ENCODE data around the gene DCC. TPM values are rescaled to one million over a fixed set of nuclear protein-coding genes. Genes with fewer than 3 reads are reported as not detected.

The DCC gene
- total RNA-seq, 1 donor from 2014 or later = 14.7 TPM

GRCh38 chr18:52376104-52376503, 36.1 kb downstream of the DCC start:
- no peak for TF ChIP-seq CTCF (IDR thresholded peaks at IDR 0.05; ENCODE audit: unreplicated experiment)
- H3K4me1 Mint-ChIP-seq (ENCODE audit: unreplicated experiment) = no peaks in the 10 kb centered on the region
- no peak for DNase-seq (ENCODE audit: low spot score)
- H3K27me3 Mint-ChIP-seq (ENCODE audit: unreplicated experiment) = peaks cover 2% of the 10 kb centered on the region
- H3K4me3 Mint-ChIP-seq (ENCODE audit: unreplicated experiment) = no peak overlapping the region
- H3K36me3 Mint-ChIP-seq (ENCODE audit: low read depth, unreplicated experiment) = no peaks in the 10 kb centered on the region
- H3K9me3 Mint-ChIP-seq (ENCODE audit: unreplicated experiment) = no peaks in the 10 kb centered on the region
- no peak overlapping the region for H3K27ac Mint-ChIP-seq (ENCODE audit: unreplicated experiment)

GRCh38 chr18:52377094-52377493, 37.1 kb downstream of the DCC start:
- Mint-ChIP-seq H3K4me3 (ENCODE audit: unreplicated experiment) (no peak overlapping the region), H3K27me3 (ENCODE audit: unreplicated experiment) (peaks cover 2% of the 10 kb centered on the region), H3K9me3 (ENCODE audit: unreplicated experiment) (no peaks in the 10 kb centered on the region), H3K36me3 (ENCODE audit: low read depth, unreplicated experiment) (no peaks in the 10 kb centered on the region), H3K27ac (ENCODE audit: unreplicated experiment) (no peak overlapping the region), H3K4me1 (ENCODE audit: unreplicated experiment) (no peaks in the 10 kb centered on the region)
- TF ChIP-seq CTCF (IDR thresholded peaks at IDR 0.05; ENCODE audit: unreplicated experiment) = no peak
- DNase-seq (ENCODE audit: low spot score) = no peak

GRCh38 chr18:52386306-52386705, 46.3 kb downstream of the DCC start:
- Mint-ChIP-seq H3K4me1 (ENCODE audit: unreplicated experiment) (peaks cover 3% of the 10 kb centered on the region), H3K27me3 (ENCODE audit: unreplicated experiment) (no peaks in the 10 kb centered on the region)

GRCh38 chr18:52387175-52387574, 47.2 kb downstream of the DCC start:
- Mint-ChIP-seq H3K27ac (ENCODE audit: unreplicated experiment) (no peak overlapping the region), H3K36me3 (ENCODE audit: low read depth, unreplicated experiment) (no peaks in the 10 kb centered on the region), H3K9me3 (ENCODE audit: unreplicated experiment) (no peaks in the 10 kb centered on the region), H3K4me3 (ENCODE audit: unreplicated experiment) (no peak overlapping the region), H3K4me1 (ENCODE audit: unreplicated experiment) (peaks cover 3% of the 10 kb centered on the region), H3K27me3 (ENCODE audit: unreplicated experiment) (no peaks in the 10 kb centered on the region)
- no peak for DNase-seq (ENCODE audit: low spot score)
- TF ChIP-seq CTCF (IDR thresholded peaks at IDR 0.05; ENCODE audit: unreplicated experiment) = no peak

More at GRCh38 chr18:52386306-52386705, 46.3 kb downstream of the DCC start:
- H3K9me3 Mint-ChIP-seq (ENCODE audit: unreplicated experiment) = no peaks in the 10 kb centered on the region
- no peak for DNase-seq (ENCODE audit: low spot score)
- H3K36me3 Mint-ChIP-seq (ENCODE audit: low read depth, unreplicated experiment) = no peaks in the 10 kb centered on the region
- no peak for TF ChIP-seq CTCF (IDR thresholded peaks at IDR 0.05; ENCODE audit: unreplicated experiment)
- no peak overlapping the region for H3K27ac Mint-ChIP-seq (ENCODE audit: unreplicated experiment)
- H3K4me3 Mint-ChIP-seq (ENCODE audit: unreplicated experiment) = no peak overlapping the region

- Mint-ChIP-seq H3K27me3 (ENCODE audit: unreplicated experiment) (no peaks in the 10 kb centered on the region), H3K9me3 (ENCODE audit: unreplicated experiment) (no peaks in the 10 kb centered on the region), H3K4me1 (ENCODE audit: unreplicated experiment) (peaks cover 3% of the 10 kb centered on the region), H3K4me3 (ENCODE audit: unreplicated experiment) (no peak overlapping the region), H3K36me3 (ENCODE audit: low read depth, unreplicated experiment) (no peaks in the 10 kb centered on the region), H3K27ac (ENCODE audit: unreplicated experiment) (no peak overlapping the region)
- no peak for TF ChIP-seq CTCF (IDR thresholded peaks at IDR 0.05; ENCODE audit: unreplicated experiment)
- DNase-seq (ENCODE audit: low spot score) = no peak
These were observed 52.0 kb downstream of the DCC start for GRCh38 chr18:52391810-52392559.

Data from endothelial cell (in vitro differentiated cells).